Neural crest cell (in vitro differentiated cells): Measurements from ENCODE around the gene CLDN24. TPM values are rescaled to one million over a fixed set of nuclear protein-coding genes. Genes with fewer than 3 reads are reported as not detected.

Source experiments
- DNase-seq: peaks from one replicate; pipeline ENCODE4 v3.0.0; 2021; ENCODE audit warnings: low read depth, mixed read lengths, low spot score
- H3K27ac Mint-ChIP-seq: one replicate; pipeline ENCODE4 v1.8.0; 2021; ENCODE audit warnings: mild to moderate bottlenecking, mixed read lengths; ENCODE audit not compliant: unreplicated experiment
- H3K27me3 Mint-ChIP-seq: 2 replicates; pipeline ENCODE4 v1.8.0; 2021; ENCODE audit warnings: low read depth, mild to moderate bottlenecking, mixed read lengths
- H3K36me3 Mint-ChIP-seq: 2 replicates; pipeline ENCODE4 v1.8.0; 2021; ENCODE audit warnings: low read depth, mild to moderate bottlenecking, mixed read lengths
- H3K4me1 Mint-ChIP-seq: 2 replicates; pipeline ENCODE4 v1.8.0; 2021; ENCODE audit warnings: mixed read lengths
- H3K4me3 Mint-ChIP-seq: one replicate; pipeline ENCODE4 v1.8.0; 2021; ENCODE audit warnings: mild to moderate bottlenecking, mixed read lengths
- H3K9me3 Mint-ChIP-seq: 2 replicates; pipeline ENCODE4 v1.8.0; 2021; ENCODE audit warnings: mixed read lengths
- total RNA-seq: library from RNA; stranded (reverse); gene quantifications from 2 replicates; pipeline ENCODE4 v1.2.1, GENCODE V29; 2021
- TF ChIP-seq, protein P1 (sequence below): fragments of 200-600 bp; sonication (generic); conservative IDR thresholded peaks from 2 replicates; pipeline ENCODE4 v1.5.0; 2021; ENCODE audit warnings: antibody characterized with exemption, mild to moderate bottlenecking

CLDN24 gene
- total RNA-seq, 1 donor from 2014 or later, result not detected

DNA sequence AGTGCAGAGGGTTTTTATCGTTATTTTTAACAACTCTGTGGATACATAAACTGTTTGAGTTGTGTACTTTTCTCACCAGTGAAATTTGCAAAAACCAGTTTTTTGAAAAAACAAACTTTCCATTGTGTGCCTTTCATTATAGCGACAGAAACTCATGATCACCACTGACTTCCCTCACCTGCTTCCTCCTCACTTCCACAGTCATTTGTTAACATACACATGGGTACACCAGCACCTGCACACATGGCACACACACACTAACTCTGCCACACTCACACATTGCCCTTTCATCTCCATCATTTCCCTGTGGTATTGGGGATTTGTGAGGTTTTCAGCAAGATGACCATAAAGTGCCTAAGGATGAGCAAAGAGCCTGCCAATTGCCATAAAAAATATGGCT, 22.8 kb downstream of the CLDN24 start:
- Mint-ChIP-seq H3K4me3 (no peak overlapping the region), H3K36me3 (peaks cover 15% of the 10 kb centered on the region), H3K4me1 (peaks cover 17% of the 10 kb centered on the region), H3K9me3 (no peaks in the 10 kb centered on the region), H3K27ac (no peak overlapping the region), H3K27me3 (no peaks in the 10 kb centered on the region)
- TF ChIP-seq, protein P1, sequence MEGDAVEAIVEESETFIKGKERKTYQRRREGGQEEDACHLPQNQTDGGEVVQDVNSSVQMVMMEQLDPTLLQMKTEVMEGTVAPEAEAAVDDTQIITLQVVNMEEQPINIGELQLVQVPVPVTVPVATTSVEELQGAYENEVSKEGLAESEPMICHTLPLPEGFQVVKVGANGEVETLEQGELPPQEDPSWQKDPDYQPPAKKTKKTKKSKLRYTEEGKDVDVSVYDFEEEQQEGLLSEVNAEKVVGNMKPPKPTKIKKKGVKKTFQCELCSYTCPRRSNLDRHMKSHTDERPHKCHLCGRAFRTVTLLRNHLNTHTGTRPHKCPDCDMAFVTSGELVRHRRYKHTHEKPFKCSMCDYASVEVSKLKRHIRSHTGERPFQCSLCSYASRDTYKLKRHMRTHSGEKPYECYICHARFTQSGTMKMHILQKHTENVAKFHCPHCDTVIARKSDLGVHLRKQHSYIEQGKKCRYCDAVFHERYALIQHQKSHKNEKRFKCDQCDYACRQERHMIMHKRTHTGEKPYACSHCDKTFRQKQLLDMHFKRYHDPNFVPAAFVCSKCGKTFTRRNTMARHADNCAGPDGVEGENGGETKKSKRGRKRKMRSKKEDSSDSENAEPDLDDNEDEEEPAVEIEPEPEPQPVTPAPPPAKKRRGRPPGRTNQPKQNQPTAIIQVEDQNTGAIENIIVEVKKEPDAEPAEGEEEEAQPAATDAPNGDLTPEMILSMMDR, result no peak
- DNase-seq, result no peak

DNA sequence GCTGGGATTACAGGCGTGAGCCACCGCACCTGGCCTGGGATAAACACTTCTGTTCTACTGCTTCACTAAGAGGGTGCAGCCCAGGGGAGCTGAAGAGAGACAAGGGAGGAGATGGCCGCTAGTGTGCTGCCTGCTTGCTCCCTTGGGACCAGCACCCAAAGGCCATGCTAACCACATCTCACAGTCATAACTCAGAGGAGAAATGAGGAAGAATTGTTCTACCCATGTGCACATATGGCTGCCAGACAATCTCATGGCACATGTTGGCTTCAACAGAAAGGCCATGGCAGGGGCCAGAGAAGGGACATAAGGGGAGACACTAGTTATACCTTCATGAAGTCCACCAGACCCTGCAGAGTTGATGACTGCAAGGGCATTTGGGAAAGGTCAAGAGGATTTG, 24.6 kb downstream of the CLDN24 start:
- Mint-ChIP-seq H3K4me1 (peaks cover 10% of the 10 kb centered on the region), H3K36me3 (peaks cover 15% of the 10 kb centered on the region)

DNA sequence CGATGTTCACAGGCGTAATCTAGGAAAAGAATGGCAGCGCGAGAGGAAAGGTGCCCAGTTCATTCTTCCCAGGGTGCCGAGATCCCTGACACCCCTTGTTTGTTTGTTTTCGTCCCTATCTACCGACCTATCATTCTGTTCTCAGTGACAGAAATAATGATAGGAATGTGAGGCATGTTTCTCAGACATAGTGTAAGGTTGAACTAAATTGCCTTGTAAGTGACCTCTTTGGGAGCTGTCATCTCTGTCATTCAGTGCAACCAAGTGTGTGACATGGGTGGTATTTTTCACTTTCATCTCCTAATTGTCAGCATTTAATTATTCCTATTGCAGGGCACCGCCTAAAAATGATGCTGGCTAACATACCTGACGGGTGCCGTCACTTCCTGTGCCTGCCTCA, 26.5 kb downstream of the CLDN24 start:
- no peak overlapping the region for H3K27ac Mint-ChIP-seq

More for the DNA sequence above, 24.6 kb downstream of the CLDN24 start:
- no peak overlapping the region for H3K27ac Mint-ChIP-seq
- TF ChIP-seq, protein P1, result no peak
- H3K9me3 Mint-ChIP-seq, result no peaks in the 10 kb centered on the region
- DNase-seq, result no peak
- no peaks in the 10 kb centered on the region for H3K27me3 Mint-ChIP-seq
- no peak overlapping the region for H3K4me3 Mint-ChIP-seq

DNA sequence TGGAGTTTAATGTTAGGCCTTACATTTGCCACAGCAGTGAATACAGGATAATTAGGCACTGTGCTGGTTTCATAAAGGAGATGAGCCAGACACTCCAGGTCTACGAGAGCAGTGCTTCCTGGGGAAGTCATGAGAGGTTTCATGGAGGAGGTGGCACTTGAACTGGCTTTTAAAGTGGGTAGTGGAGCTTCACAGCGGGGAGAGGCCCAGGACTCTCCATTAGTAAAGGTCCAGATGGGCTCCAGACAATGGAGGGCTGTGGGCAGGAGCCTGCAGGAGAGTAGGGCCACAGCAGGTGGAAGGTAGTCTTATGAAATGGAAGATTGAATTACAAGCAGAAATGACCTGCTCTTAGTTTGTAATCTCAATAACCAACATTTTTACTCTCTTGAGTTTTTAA, 31.2 kb downstream of the CLDN24 start:
- H3K4me3 Mint-ChIP-seq, result no peak overlapping the region
- no peak overlapping the region for H3K27ac Mint-ChIP-seq
- H3K27me3 Mint-ChIP-seq, result no peaks in the 10 kb centered on the region
- peaks cover 23% of the 10 kb centered on the region for H3K36me3 Mint-ChIP-seq
- TF ChIP-seq, protein P1, result no peak
- H3K9me3 Mint-ChIP-seq, result no peaks in the 10 kb centered on the region
- H3K4me1 Mint-ChIP-seq, result no peaks in the 10 kb centered on the region
- DNase-seq, result no peak

More for the DNA sequence above, 26.5 kb downstream of the CLDN24 start:
- Mint-ChIP-seq H3K27me3 (no peaks in the 10 kb centered on the region), H3K4me3 (no peak overlapping the region), H3K4me1 (peaks cover 10% of the 10 kb centered on the region), H3K9me3 (no peaks in the 10 kb centered on the region), H3K36me3 (peaks cover 20% of the 10 kb centered on the region)
- DNase-seq, result no peak
- TF ChIP-seq, protein P1, result no peak

DNA sequence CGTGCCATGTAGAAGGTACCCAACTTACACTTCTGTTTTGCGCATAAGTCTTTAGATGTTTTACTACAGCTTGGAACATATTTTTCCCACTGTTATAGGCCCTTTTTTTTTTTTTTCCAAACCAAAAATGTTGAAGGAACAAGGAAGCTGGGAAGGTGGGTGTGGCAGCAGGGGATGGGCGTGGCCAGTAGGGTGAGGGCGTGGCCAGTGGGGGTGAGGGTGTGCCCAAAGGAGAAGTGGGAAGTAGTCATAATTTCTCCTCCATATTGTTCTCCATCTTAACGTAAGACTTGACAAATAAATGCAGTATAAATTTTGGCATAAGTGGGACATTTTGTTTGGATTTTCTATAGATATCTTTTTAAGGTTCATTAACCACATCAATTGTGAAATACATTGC, 32.5 kb downstream of the CLDN24 start:
- no peaks in the 10 kb centered on the region for H3K4me1 Mint-ChIP-seq
- peaks cover 23% of the 10 kb centered on the region for H3K36me3 Mint-ChIP-seq
- H3K4me3 Mint-ChIP-seq, result no peak overlapping the region
- no peak overlapping the region for H3K27ac Mint-ChIP-seq
- H3K27me3 Mint-ChIP-seq, result no peaks in the 10 kb centered on the region
- no peak for DNase-seq
- TF ChIP-seq, protein P1, result no peak
- no peaks in the 10 kb centered on the region for H3K9me3 Mint-ChIP-seq

DNA sequence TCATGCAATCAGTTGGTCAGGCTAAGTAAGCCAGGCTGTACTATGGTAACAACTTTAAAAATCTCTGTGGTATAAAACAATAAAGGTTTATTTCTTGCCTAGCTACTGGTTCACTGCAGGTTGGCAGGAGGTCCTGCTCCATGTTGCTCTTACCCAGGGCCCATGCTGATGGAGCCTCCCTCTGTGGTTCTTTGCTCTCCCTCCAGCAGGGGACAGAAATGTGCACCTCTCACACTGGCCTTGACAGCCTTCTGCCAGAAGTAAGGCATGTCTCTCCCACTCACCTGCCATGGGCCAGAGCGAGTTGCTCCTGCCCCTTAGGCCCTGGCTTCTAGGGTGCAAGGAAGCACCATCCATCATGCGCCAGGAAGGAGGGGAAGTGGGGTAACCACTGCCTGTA, 33.3 kb downstream of the CLDN24 start:
- Mint-ChIP-seq H3K9me3 (no peaks in the 10 kb centered on the region), H3K27ac (no peak overlapping the region), H3K27me3 (no peaks in the 10 kb centered on the region), H3K36me3 (peaks cover 17% of the 10 kb centered on the region), H3K4me3 (no peak overlapping the region), H3K4me1 (no peaks in the 10 kb centered on the region)
- TF ChIP-seq, protein P1, result no peak
- no peak for DNase-seq
